Neuronal stem cell (in vitro differentiated cells): ENCODE measurements around the gene GSE1.
A peak's percentile ranks its signal among the peaks of the same experiment; 100 is the strongest.

Experiments
- DNase-seq: peaks from one replicate; pipeline ENCODE4 v3.0.0-alpha.2; 2013; ENCODE audit warnings: low spot score
- H2AFZ ChIP-seq: one replicate; pipeline ENCODE4 v1.6.1; 2013; ENCODE audit warnings: mild to moderate bottlenecking, low read length, inconsistent platforms
- H2AK5ac ChIP-seq: 2 replicates; pipeline ENCODE4 v1.6.1; 2013; ENCODE audit warnings: low read depth, mild to moderate bottlenecking, inconsistent platforms, low read length, moderate library complexity, mixed read lengths
- H2BK120ac ChIP-seq: 2 replicates; pipeline ENCODE4 v1.6.1; 2013; ENCODE audit warnings: low read depth, mild to moderate bottlenecking, inconsistent platforms, low read length, moderate library complexity, mixed read lengths
- H2BK12ac ChIP-seq: one replicate; pipeline ENCODE4 v1.6.1; 2013; ENCODE audit warnings: low read length, inconsistent platforms
- H2BK15ac ChIP-seq: 2 replicates; pipeline ENCODE4 v1.6.1; 2013; ENCODE audit warnings: mild to moderate bottlenecking, low read length, inconsistent platforms, mixed read lengths
- H2BK5ac ChIP-seq: one replicate; pipeline ENCODE4 v1.6.1; 2013; ENCODE audit warnings: inconsistent platforms, mild to moderate bottlenecking, low read length, moderate library complexity
- H3K14ac ChIP-seq: one replicate; pipeline ENCODE4 v1.6.1; 2013; ENCODE audit warnings: low read length, inconsistent platforms
- H3K18ac ChIP-seq: 2 replicates; pipeline ENCODE4 v1.6.1; 2013; ENCODE audit warnings: low read length, inconsistent platforms
- H3K23ac ChIP-seq: 2 replicates; pipeline ENCODE4 v1.6.1; 2013; ENCODE audit warnings: low read depth, mild to moderate bottlenecking, mixed read lengths, low read length, inconsistent platforms; ENCODE audit not compliant: poor library complexity
- H3K27ac ChIP-seq: replicated peaks from 3 replicates; pipeline ENCODE4 v1.5.1; 2013; ENCODE audit warnings: low read length, inconsistent platforms
- H3K27me3 ChIP-seq, 3 experiments: 2 replicates each; pipeline ENCODE4 v1.6.1; 2013; ENCODE audit warnings: low read length in 3 of 3, mild to moderate bottlenecking in 2 of 3, inconsistent platforms in 1 of 3, low read depth in 1 of 3, mixed read lengths in 1 of 3, moderate library complexity in 1 of 3; ENCODE audit not compliant: control insufficient read depth in 3 of 3, insufficient read depth in 3 of 3
- H3K36me3 ChIP-seq, 2 donors: replicated peaks in 1 of 2; 2 replicates each; pipeline ENCODE4 v1.6.1; 2013; ENCODE audit warnings: low read length in 2 of 2; ENCODE audit not compliant: control insufficient read depth in 2 of 2, insufficient read depth in 2 of 2
- H3K4ac ChIP-seq: 2 replicates; pipeline ENCODE4 v1.6.1; 2013; ENCODE audit warnings: inconsistent platforms, mild to moderate bottlenecking, low read length, moderate library complexity
- H3K4me1 ChIP-seq, 2 donors: 1 replicate in 1 of 2; 2 replicates in 1 of 2; pipeline ENCODE4 v1.6.1; 2013; ENCODE audit warnings: low read length in 2 of 2, low read depth in 1 of 2; ENCODE audit not compliant: control insufficient read depth in 2 of 2, insufficient read depth in 1 of 2
- H3K4me2 ChIP-seq: one replicate; pipeline ENCODE4 v1.6.1; 2013; ENCODE audit warnings: mild to moderate bottlenecking, low read length, inconsistent platforms; ENCODE audit not compliant: insufficient read depth, poor library complexity, severe bottlenecking
- H3K4me3 ChIP-seq, 2 donors: 2 replicates each; pipeline ENCODE4 v1.5.1; 2013; ENCODE audit warnings: low read length in 2 of 2, mild to moderate bottlenecking in 2 of 2, inconsistent platforms in 1 of 2, moderate library complexity in 1 of 2
- H3K79me1 ChIP-seq: one replicate; pipeline ENCODE4 v1.6.1; 2013; ENCODE audit warnings: low read depth, mild to moderate bottlenecking, inconsistent platforms, low read length, moderate library complexity
- H3K9ac ChIP-seq: one replicate; pipeline ENCODE4 v1.6.1; 2013; ENCODE audit warnings: mild to moderate bottlenecking, low read depth, low read length, inconsistent platforms; ENCODE audit not compliant: poor library complexity
- H3K9me3 ChIP-seq, 2 donors: replicated peaks in 1 of 2; 2 replicates each; pipeline versions ENCODE3 to v1.6.1; 2013; ENCODE audit warnings: low read length in 2 of 2, mild to moderate bottlenecking in 2 of 2, inconsistent platforms in 1 of 2, low read depth in 1 of 2, mixed read lengths in 1 of 2, moderate library complexity in 1 of 2; ENCODE audit not compliant: control insufficient read depth in 2 of 2, insufficient read depth in 1 of 2
- H4K8ac ChIP-seq: one replicate; pipeline ENCODE4 v1.6.1; 2013; ENCODE audit warnings: low read depth, mild to moderate bottlenecking, inconsistent platforms, low read length, moderate library complexity
- H4K91ac ChIP-seq: one replicate; pipeline ENCODE4 v1.6.1; 2013; ENCODE audit warnings: low read length, low read depth, mild to moderate bottlenecking, inconsistent platforms; ENCODE audit not compliant: poor library complexity
- WGBS, 2 donors: extraction: QIAGEN DNeasy Blood & Tissue Kit; methylation state at CpG; one replicate each; pipeline ENCODE4 v1.1.7; 2013; ENCODE audit warnings: missing lambda C conversion rate in 2 of 2, mixed read lengths in 1 of 2; ENCODE audit not compliant: insufficient read length in 2 of 2, insufficient replicate concordance in 1 of 2; ENCODE audit errors: extremely low coverage in 2 of 2; 5-methylcytosine and 5-hydroxymethylcytosine counted together

GSE1 gene

GRCh38 chr16:85639529-85640253, 26.6 kb downstream of the GSE1 start:
- Histone ChIP-seq H4K91ac (peak overlapping the region; percentile 79), H3K18ac (peak overlapping the region; percentile 88), H3K27me3 (no peaks in the 10 kb centered on the region), H2BK15ac (peak overlapping the region; percentile 84), H2BK5ac (peak overlapping the region; percentile 22), H3K14ac (peak overlapping the region; percentile 10), H3K9me3 (no peaks in the 10 kb centered on the region), H4K8ac (no peak overlapping the region), H2AFZ (no peak overlapping the region), H2BK12ac (peak overlapping the region; percentile 97), H3K23ac (peak overlapping the region; percentile 47), H3K4me2 (no peak overlapping the region), H3K79me1 (peaks cover 12% of the 10 kb centered on the region), H2BK120ac (no peak overlapping the region), H3K27ac (no peak overlapping the region), H3K4me1 (peaks cover 19 to 22% of the 10 kb centered on the region in 2 donors), H3K36me3 (peaks cover 0 to 55% of the 10 kb centered on the region in 2 donors), H2AK5ac (peak overlapping the region; percentile 99), H3K4ac (peak overlapping the region; percentile 76), H3K4me3 (peak overlapping the region in 1 of 2 donors; percentile 31), H3K9ac (peak overlapping the region; percentile 80)
- DNase-seq = no peak
- no CpG with 5 or more reads among the region's 35 CpGs for WGBS, 2 donors

GRCh38 chr16:85640254-85640558, 27.1 kb downstream of the GSE1 start:
- H2BK12ac ChIP-seq = peak overlapping the region; percentile 2

GRCh38 chr16:85640585-85640984, 27.5 kb downstream of the GSE1 start:
- Histone ChIP-seq H4K8ac (no peak overlapping the region), H3K4ac (no peak overlapping the region), H3K14ac (peak overlapping the region; percentile 10), H2AK5ac (peak overlapping the region; percentile 99), H3K27me3 (no peaks in the 10 kb centered on the region), H3K9me3 (no peaks in the 10 kb centered on the region), H3K4me3 (no peak overlapping the region), H3K4me1 (peaks cover 15 to 21% of the 10 kb centered on the region in 2 donors), H2BK5ac (peak overlapping the region; percentile 39), H2BK15ac (peak overlapping the region; percentile 7), H3K79me1 (peaks cover 9% of the 10 kb centered on the region), H3K36me3 (peaks cover 0 to 50% of the 10 kb centered on the region in 2 donors), H2BK12ac (peak overlapping the region; percentile 2), H3K9ac (no peak overlapping the region), H3K23ac (peak overlapping the region; percentile 55), H3K4me2 (no peak overlapping the region), H3K18ac (peak overlapping the region; percentile 59), H4K91ac (no peak overlapping the region), H3K27ac (no peak overlapping the region), H2BK120ac (peak overlapping the region; percentile 56), H2AFZ (no peak overlapping the region)
- WGBS, 2 donors = no CpG with 5 or more reads among the region's 31 CpGs
- DNase-seq = no peak

More at GRCh38 chr16:85640254-85640558, 27.1 kb downstream of the GSE1 start:
- Histone ChIP-seq H2AFZ (no peak overlapping the region), H3K36me3 (peaks cover 0 to 50% of the 10 kb centered on the region in 2 donors), H3K14ac (peak overlapping the region; percentile 10), H3K4me2 (no peak overlapping the region), H3K9ac (no peak overlapping the region), H3K4me3 (no peak overlapping the region), H3K23ac (no peak overlapping the region), H2BK15ac (peak overlapping the region; percentile 84), H3K79me1 (peaks cover 12% of the 10 kb centered on the region), H3K27me3 (no peaks in the 10 kb centered on the region), H2BK120ac (peak overlapping the region; percentile 56), H2AK5ac (peak overlapping the region; percentile 99), H3K18ac (peak overlapping the region; percentile 88), H4K8ac (no peak overlapping the region), H4K91ac (no peak overlapping the region), H3K4ac (no peak overlapping the region), H3K9me3 (no peaks in the 10 kb centered on the region), H3K27ac (no peak overlapping the region), H3K4me1 (peaks cover 19 to 22% of the 10 kb centered on the region in 2 donors), H2BK5ac (no peak overlapping the region)
- DNase-seq = no peak
- no CpG with 5 or more reads among the region's 13 CpGs for WGBS, 2 donors

- Histone ChIP-seq H4K91ac (no peak overlapping the region), H2AFZ (no peak overlapping the region), H3K36me3 (peaks cover 0 to 46% of the 10 kb centered on the region in 2 donors), H2BK12ac (no peak overlapping the region), H3K18ac (peak overlapping the region; percentile 52), H3K4ac (no peak overlapping the region), H3K4me1 (peaks cover 12 to 19% of the 10 kb centered on the region in 2 donors), H2AK5ac (peak overlapping the region; percentile 86), H2BK120ac (peak overlapping the region; percentile 16), H3K27me3 (no peaks in the 10 kb centered on the region), H3K79me1 (peaks cover 9% of the 10 kb centered on the region), H3K4me3 (no peak overlapping the region), H3K9ac (no peak overlapping the region), H3K27ac (no peak overlapping the region), H3K14ac (no peak overlapping the region), H2BK15ac (peak overlapping the region; percentile 7), H3K23ac (no peak overlapping the region), H3K9me3 (no peaks in the 10 kb centered on the region), H3K4me2 (no peak overlapping the region), H4K8ac (no peak overlapping the region), H2BK5ac (peak overlapping the region; percentile 4)
- no peak for DNase-seq
- no CpG with 5 or more reads among the region's 24 CpGs for WGBS, 2 donors
Measured at GRCh38 chr16:85641305-85641704, 28.2 kb downstream of the GSE1 start.
